DMS 273 (cell line): ENCODE measurements around the gene ITK.

Source experiments
- DNase-seq: peaks from one replicate; lab custom pipeline; 2025; ENCODE audit not compliant: unreplicated experiment; lab: John Stamatoyannopoulos, UW

The ITK gene

DNA sequence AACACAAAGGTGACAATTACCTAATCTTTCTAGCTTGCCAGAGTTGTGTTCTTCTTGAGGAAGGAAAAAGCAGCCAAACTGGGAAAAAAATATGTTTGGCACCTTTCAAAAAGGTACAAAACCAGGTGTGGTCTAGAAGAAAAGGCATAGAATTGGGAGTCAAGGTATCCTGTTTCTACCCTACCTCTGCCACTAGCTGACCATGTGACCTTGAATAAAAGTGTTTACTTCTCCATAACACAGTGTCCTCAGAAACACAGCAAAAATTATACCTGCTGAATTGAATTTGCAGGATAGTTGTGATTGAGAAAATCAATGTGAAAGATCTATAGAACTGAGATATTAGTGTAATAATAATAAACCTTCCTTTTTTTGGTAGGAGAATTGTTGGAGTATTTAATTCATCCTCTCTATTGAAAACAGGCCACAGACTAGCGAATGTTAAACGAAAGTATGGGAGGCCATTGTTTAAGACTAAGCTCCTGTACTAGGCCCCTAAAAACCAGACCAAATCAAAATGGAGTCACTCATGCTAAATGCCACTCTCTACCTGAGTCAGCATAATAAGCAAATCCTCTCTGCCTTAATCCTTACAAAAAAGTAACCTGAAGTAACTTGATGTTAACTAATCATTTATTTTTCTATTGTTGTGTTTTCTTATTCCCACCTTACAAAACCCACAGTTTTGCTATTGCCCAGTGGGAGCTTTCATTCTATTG lies 97.8 kb downstream of the ITK start:
- no peak for DNase-seq

DNA sequence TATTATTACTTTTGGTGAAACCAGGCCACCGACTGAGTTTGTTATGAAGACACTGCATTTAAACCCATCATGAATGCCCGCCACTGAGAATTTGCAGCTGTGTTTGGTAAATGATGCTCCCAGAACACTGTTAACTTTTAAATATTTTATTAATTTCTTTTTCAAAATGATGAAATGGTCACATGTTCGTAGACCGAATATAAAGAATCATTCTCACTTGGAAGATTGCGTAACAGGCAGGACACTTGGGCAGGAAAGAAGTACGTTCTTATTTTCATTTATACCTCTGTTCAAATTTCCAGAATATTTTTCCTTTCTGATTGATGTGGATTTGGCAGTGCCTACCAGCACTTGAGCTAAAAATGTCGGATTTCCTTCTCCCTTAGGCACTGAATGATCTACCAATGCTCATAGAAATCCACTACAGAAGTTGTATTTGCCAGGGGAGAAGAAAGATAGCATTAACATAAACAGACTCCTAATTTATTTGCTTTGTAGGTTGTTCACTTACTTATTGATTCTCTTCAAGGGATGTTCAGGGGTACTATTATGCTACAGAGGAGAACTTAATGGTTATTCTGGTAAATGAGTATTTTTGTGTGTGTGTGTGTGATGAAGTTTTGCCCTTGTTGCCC lies 99.1 kb downstream of the ITK start:
- DNase-seq: no peak

DNA sequence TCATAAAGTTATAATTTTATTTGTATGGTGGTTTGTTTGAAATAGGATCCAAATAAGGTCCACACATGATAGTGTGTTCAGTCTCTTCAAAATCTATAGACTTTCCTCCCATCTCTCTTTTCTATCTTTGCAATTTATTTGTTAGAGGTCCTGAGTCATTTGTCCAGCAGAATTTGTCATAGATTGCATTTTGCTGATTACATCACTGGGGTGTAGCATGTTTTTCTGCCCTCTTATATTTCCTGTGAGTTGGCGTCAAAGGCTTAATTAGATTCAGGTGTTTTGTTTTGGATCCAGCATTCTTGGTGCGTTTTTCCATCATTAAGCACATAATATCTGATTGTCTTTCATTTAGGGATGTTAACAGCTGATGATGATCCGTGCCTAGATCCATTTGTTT lies 100.3 kb downstream of the ITK start:
- no peak for DNase-seq

DNA sequence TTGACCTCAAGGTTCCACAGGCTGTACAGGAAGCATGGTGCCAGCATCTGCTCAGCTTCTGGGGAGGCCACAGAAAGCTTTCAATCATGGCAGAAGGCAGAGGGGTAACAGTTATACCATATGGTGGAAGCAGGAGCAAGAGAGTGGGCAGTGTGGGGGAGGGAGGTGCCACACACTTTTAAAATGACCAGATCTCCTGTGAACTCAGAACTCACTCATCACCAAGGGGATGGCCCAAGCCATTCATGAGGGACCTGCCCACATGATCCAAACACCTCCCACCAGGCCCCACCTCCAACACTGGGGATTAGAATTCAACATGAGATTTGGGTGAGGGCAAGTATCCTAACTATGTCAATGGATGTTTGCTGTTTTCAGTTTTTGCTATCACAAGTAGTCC lies 101.5 kb downstream of the ITK start:
- DNase-seq: no peak

DNA sequence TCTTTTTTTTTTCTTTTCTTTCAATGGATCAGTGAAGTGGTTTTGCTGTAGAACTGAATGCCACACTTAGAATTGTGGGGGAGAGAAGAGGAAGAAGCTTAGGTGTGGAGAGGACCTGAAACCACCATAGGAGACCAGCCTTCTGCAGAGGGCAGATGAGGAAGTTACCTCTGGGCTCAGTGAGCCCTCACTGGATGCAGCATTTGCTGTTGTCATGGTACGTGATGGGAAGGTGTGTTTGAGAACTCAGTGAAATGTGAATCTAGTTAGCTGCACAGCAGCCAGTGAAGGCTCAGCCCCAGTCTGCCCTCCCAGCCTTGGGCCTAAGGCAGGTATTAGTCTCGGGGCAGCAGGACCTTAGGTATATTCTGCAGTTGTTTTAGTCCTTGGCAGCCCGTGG lies 102.8 kb downstream of the ITK start:
- no peak for DNase-seq

DNA sequence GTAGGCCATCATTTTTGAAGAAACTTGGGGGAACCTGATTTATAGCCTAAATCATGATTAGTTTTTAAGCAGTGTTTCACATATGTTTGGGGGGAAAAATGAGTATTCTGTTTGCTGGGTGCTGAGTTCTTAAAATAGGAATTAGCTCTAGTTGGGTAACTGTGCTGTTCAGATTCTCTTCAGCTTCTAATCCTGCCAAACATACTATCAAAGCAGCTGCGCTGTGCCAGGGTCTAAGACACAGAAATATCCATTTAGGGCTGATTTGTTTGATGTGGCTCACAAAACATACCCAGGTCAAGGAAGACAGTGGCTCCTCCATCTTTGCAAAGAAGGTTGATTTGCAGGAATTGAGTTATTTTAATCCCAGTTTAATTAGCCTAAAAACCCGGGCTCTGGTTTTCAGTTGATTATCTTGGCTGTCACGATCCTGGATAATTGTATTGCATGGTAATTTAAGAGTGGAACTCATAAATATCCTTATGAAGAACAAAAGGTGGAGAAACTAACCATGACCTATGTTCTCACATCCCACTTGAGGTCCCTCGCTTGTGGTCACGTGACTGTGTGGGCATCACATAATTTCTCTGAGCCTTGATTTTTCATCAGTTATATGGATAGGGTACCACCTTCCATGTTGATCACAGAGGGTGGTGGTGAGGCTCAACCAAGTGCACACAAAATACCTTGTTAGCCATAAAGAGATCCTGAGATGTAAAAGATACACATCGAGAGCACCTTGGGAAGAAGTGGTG lies 104.0 kb downstream of the ITK start:
- no peak for DNase-seq

DNA sequence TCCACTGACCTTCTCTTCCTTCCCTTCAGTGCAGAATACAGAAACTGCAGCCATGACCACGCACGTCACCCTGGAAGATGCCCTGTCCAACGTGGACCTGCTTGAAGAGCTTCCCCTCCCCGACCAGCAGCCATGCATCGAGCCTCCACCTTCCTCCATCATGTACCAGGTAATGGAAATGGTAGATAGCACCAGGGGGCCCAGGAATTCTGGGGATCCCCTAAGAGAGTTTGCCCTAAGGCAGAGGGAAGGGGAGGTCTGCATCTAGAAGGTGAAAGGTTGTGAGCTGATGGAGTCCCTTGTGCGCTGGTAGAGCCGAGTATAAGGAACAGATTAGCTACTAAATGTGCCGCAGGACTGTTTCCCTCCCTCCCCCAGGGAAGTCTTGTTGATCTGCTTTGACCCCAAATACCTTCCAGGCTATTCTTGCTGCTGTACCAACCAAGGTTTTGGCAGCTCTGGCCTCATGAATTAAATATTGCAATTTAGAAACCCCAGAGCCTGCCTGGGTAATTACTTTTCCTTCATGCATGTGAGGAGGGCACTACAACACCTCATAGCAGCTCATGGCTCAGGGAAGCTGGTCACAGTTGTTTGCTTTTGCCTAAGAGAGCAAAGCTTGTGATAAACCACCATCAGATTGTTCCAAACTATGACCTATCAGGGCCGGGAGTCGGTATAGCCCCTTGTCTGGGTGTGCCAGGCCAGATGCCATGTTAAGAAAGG lies 104.8 kb downstream of the ITK start:
- no peak for DNase-seq

DNA sequence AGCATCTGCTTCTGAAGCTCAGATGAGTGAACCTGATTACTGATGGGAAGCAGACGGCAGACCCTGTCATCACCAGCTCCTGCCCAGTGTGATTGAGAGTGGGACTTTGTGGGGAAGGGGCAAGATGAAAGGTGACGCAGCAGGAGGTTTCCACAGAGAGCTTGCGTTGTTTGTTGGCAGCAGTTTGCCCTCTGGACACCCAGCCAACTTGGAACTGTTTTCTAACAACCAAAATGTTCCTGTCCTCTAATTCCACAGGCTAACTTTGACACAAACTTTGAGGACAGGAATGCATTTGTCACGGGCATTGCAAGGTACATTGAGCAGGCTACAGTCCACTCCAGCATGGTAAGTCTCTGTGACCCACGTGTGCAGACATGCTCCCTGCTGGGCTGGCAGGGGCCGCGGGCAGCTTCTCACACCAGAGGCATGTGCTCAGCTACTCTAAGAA lies 106.1 kb downstream of the ITK start:
- no peak for DNase-seq

DNA sequence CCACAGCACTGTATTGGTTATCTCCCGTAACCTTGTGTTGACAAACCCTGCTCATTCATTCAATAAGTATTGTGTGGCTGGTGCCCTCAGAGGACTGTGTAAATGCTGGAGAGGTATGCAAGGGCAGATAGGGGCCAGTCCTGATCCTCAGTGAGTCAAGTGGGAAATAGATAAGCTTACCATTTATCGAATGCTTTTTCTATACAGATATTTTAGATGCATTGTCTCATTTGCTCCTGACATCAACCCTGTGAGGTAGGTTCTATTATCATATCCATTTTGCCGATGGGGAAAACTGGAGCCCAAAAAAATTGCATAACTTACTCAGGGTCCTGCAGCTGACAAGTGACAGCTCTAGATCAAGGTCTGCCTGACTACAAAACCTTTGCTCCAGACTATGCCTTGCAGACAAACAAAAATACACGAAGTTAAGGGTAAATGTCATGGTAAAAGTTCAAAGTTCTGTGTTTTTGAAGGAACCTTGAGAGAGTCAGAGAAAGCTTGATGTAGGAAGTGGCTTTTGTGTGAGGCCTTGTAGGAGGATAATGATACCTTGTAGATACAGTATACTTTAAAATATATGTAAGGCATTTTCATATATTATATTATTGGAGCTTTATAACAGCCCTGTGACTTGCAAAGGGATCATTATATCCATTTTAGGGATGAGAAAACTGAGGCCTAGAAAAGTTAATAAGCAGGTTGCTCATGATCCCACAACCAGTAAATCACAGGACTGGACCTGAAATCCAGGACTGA lies 107.9 kb downstream of the ITK start:
- DNase-seq: no peak

DNA sequence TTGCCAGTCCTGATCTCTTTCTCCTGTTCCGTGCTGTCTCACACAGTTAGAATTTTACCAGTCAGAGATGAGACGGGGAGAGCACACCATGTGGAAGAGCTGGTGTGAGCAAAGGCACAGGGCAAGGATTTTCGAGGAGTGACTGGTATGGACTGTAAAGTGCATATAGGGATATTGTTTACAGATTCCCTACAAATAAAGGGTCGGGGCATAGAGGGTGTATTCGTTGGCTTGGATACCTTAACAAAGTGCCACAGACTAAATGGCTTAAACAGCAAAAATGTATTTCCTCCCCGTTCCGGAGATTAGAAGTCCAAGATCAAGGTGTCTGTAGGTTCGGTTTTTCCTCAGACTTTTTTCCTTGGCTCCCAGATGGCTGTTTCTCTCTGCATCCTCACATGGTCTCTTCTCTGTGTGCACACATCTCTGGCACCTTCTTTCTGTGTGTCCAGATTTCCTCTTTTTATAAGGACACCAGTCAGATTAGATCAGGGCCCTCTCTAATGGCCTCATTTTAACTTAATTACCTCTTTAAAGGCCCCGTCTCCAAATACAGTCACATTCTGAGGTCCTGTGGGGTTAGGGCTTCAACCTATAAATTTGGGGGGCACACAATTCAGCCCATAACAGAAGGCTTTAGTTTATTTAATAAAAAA lies 108.7 kb downstream of the ITK start:
- DNase-seq: no peak

DNA sequence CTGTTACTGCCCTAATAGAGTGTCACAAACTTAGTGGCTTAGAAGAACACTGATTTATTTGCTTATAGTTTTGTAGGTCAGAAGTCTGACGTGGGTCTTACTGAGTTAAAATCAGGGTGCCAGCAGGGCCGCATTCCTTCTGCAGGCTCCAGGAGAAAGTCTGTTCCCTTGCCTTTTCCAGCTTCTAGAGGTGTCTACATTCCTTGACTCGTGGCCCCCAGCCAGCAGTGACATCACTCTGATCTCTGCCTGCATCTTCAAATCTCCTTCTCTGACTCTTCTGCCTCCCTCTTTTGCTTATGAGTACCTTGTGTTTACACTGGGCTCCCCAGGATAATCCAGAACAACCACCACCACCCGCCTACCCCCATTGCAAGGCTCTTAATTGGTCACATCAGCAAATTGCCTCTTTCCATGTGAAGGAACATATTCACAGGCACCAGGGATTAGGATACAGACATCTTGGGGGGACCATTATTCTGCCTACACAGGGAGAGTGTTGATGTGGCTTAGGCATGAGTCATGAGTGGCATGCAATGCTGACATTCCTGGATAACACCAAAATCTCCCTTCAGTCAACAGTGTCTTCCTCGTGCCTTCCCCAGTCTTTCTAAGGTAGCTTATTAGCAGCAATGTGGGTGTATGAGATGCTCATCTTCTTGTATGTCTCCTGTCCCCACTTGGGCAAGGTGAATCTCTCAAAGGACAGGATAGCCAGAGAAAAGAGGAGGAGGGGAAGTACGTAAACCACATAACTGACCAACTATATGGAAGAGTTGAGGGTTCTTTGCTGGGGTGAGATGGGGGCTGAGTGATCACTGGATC lies 109.7 kb downstream of the ITK start:
- DNase-seq: no peak

DNA sequence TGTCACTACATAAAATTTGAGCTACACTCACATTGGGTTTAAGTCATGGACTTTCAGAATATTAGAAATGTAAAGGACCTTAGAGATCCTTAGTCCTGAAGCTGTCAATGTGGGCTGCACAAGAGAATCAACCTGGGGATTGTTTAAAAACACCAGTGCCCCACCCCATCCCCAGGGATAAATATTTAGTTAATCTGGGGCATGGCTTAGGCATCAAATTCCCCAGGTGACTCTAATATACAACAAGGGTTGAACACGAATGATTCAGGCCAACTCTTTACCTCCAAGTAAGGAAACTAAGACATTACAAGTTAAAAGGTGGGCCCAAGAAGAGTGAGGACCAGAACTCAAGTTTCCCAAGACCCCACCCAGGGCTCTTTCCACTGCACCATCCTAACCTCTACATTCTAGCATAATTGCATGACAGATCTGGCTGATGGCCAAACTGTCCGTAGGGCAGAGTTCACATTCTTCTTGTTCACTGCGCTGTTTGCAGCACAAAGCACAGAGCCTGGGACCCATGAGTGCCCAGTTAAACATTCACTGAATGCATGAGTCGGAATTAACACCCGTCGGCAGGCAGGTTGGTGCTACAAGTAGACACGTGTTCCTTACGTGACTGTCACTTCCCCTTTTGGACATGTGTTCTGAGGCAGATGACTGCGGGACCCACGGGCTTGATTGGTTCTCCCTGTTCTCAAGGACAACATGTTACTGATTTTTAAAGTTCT lies 110.5 kb downstream of the ITK start:
- DNase-seq: no peak

DNA sequence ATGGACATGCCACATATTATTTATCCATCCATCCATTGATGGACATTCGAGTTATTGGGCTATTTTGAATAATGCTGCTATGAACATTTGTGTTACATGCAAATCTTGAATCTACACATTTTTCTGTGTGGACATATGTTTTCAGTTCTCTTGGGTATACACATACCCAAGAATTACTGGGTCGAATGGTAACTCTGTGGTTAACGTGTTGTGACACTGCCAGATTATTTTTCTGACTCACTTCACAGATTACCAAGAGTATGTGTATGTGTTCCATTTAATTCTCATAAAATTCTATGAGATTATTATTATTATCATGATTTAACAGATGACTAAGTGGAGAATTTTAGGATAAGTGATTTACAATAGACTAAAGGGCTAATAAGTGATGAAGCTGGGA lies 112.0 kb downstream of the ITK start:
- no peak for DNase-seq

DNA sequence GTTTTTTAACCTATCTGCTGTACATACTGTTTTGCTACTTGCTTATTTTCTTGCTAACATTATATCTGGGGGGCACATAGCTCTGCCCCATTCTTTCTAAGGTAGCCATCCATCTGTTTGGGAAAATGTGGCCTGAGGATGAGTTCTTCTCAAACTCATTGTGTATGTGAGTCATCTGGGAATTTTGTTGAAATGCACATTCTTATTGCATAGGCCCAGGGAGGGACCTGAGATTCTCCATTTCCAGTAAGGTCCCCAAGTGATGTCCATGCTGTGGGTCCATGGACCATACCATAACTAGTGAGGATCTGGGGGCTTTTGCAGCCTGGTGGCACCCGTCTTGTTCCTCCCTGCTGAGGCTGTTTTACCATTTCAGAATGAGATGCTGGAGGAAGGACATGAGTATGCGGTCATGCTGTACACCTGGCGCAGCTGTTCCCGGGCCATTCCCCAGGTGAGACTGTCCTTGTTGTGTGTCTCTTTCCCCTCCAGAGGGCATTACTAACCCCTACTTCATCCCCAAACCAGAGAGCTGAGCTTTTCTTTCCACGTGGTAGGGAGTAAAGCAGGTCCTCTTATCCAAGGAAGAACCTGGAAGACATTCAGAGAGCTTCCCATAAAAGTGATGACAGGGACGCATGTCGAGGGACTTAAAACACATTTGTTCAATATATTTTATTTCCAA lies 113.9 kb downstream of the ITK start:
- DNase-seq: no peak

DNA sequence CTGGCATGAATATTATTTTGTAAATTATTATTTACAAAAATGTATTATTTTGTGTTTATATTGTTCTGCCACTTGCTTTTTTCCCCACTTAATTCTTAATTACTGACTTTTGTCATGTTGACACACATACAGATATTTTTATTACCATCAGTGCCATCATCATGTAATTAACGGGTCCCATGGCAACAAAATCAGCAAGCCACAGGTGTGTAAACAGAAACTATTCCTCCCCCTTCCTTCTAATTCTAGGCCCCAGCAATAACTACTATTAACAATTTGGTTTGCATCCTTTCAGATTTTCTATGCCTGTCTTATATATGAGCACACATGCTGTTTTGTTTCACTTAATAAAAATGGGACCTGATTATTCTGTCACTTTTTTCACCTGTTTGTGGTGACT lies 114.6 kb downstream of the ITK start:
- no peak for DNase-seq

DNA sequence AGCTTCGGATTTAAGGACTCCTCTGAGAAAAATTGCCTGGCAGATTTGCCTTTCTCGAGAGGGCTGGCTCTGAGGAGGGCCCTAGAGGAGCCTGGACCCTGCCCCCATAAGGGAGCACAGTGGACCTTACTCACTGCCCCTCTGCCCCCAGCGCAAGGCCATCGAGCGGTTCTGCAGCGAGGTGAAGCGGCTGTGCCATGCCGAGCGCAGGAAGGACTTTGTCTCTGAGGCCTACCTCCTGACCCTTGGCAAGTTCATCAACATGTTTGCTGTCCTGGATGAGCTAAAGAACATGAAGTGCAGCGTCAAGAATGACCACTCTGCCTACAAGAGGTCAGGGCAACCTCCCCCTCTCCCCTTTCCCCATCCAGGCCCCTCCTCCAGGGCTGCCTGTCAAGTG lies 119.9 kb downstream of the ITK start:
- no peak for DNase-seq

DNA sequence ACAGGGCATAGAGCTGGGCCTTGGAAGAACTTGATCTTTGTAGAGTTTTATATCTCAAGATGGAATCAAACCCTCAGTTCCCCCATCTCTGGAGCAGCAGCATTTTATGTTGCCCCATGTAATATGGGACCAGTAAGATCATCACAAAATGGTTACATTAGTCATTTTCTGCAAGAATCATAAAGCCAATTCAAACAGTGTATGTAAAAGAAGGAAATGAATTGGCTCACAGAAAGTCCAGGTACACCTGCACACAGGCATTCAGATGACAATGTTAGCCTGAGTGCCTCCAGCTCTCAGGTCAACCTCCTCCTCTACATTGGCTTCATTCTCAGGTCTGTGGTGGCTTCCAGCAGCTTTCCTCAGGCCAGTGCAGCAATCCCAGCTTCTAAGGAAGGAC lies 120.4 kb downstream of the ITK start:
- DNase-seq: no peak

DNA sequence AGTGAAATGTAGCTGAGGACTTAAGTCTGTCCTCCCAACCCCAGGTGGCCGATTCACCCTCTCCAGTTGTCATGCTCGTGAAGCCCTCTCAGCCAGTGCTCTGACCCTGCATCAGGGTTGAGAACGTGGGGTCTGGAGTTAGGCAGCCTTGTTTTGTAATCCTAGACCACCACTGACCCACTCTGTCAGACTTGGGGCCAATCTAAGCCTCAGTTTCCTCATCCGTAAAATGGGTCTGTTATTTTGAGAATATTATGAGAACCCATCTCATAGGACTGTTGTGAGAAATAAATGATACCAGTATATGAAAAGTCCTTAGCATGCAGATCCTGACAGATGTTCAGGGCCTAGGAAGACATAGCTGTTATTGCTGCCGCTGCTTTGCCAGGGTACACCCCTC lies 122.4 kb downstream of the ITK start:
- DNase-seq: no peak
